Measurements from ENCODE around the gene MTOR.

The MTOR gene

DNA sequence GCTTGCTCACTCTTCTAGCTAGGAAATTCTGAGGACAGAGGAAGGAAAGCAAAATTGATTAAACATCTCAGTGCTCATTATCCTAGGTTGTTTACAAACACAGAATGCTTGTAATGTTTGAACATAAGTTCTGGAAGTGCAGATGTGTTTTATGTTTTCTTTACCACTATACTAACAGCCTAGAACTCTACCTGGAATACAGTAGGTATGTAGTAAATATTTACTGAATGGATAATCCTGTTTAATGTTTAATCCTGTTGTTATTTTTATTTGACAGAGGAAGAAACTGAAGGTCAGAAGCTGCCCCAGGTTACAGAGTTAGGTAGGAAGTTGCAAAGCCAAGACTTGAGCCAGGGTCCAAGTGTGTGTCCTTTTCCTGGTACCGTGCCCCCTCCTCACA, 6.1 kb downstream of the MTOR start:
- no peak for TF ChIP-seq SIN3A (IDR thresholded peaks at IDR 0.05; ENCODE audit: borderline replicate concordance, insufficient read depth, low read length)
- no peak for TF ChIP-seq POLR2AphosphoS5 (IDR thresholded peaks at IDR 0.05; ENCODE audit: low read depth, low read length)
- TF ChIP-seq FOXP2 (optimal IDR thresholded peaks at IDR 0.05; ENCODE audit: borderline replicate concordance, extremely low read depth, extremely low read length, insufficient read depth) = no peak

DNA sequence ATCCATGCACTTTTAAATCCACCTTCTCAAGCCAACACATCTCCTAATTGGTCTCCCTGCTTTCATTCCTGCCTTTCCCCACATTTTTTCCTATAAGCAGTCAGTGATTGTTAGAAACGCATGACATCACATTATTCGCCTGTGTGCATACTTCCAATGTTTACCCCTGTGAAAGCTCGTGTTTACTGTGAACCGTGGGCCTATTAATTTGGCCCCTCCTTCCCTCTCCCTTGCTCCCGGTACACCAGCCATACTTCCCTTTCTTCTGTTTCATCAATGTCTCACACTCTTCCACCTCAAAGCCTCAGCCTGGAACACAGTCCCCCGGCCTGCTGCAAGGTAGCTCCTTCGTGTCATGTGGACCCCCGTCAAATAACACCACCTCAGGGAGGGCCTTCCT, 9.1 kb downstream of the MTOR start:
- TF ChIP-seq TAF1 (IDR thresholded peaks at IDR 0.05; ENCODE audit: borderline replicate concordance, insufficient read depth, low read length) (no peak), POLR2AphosphoS5 (IDR thresholded peaks at IDR 0.05; ENCODE audit: low read depth, low read length) (no peak), SIN3A (IDR thresholded peaks at IDR 0.05; ENCODE audit: borderline replicate concordance, insufficient read depth, low read length) (no peak), FOXP2 (optimal IDR thresholded peaks at IDR 0.05; ENCODE audit: borderline replicate concordance, extremely low read depth, extremely low read length, insufficient read depth) (no peak)
- TF ChIP-seq, protein P1, sequence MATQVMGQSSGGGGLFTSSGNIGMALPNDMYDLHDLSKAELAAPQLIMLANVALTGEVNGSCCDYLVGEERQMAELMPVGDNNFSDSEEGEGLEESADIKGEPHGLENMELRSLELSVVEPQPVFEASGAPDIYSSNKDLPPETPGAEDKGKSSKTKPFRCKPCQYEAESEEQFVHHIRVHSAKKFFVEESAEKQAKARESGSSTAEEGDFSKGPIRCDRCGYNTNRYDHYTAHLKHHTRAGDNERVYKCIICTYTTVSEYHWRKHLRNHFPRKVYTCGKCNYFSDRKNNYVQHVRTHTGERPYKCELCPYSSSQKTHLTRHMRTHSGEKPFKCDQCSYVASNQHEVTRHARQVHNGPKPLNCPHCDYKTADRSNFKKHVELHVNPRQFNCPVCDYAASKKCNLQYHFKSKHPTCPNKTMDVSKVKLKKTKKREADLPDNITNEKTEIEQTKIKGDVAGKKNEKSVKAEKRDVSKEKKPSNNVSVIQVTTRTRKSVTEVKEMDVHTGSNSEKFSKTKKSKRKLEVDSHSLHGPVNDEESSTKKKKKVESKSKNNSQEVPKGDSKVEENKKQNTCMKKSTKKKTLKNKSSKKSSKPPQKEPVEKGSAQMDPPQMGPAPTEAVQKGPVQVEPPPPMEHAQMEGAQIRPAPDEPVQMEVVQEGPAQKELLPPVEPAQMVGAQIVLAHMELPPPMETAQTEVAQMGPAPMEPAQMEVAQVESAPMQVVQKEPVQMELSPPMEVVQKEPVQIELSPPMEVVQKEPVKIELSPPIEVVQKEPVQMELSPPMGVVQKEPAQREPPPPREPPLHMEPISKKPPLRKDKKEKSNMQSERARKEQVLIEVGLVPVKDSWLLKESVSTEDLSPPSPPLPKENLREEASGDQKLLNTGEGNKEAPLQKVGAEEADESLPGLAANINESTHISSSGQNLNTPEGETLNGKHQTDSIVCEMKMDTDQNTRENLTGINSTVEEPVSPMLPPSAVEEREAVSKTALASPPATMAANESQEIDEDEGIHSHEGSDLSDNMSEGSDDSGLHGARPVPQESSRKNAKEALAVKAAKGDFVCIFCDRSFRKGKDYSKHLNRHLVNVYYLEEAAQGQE (IDR thresholded peaks at IDR 0.05; ENCODE audit: insufficient read depth in 1 of 2, low read depth in 2 of 2, low read length in 2 of 2) = no peak

DNA sequence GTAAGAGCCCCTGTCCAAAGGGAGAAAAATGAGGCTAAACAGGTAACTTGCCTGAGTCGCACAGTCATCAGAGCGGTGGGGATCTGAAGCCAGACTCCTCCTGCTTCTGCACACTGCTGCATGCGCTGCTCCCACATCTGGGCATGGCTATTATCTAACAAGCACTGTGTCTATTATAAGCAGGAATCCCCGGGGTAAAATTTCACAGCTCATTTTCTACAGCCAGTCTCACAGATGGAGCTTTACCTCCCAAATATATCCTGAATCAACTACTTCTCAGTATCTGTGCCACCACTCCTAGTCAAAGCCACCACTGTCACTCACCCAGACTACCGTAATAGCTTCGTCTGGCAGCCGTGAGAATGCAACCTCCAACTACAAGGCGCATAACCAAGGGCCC, 9.8 kb downstream of the MTOR start:
- TF ChIP-seq POLR2AphosphoS5 (IDR thresholded peaks at IDR 0.05; ENCODE audit: low read depth, low read length) = no peak
- no peak for TF ChIP-seq FOXP2 (optimal IDR thresholded peaks at IDR 0.05; ENCODE audit: borderline replicate concordance, extremely low read depth, extremely low read length, insufficient read depth)
- TF ChIP-seq TAF1 (IDR thresholded peaks at IDR 0.05; ENCODE audit: borderline replicate concordance, insufficient read depth, low read length) = no peak
- no peak for TF ChIP-seq SIN3A (IDR thresholded peaks at IDR 0.05; ENCODE audit: borderline replicate concordance, insufficient read depth, low read length)
- TF ChIP-seq, protein P1 (IDR thresholded peaks at IDR 0.05; ENCODE audit: insufficient read depth in 1 of 2, low read depth in 2 of 2, low read length in 2 of 2) = no peak

DNA sequence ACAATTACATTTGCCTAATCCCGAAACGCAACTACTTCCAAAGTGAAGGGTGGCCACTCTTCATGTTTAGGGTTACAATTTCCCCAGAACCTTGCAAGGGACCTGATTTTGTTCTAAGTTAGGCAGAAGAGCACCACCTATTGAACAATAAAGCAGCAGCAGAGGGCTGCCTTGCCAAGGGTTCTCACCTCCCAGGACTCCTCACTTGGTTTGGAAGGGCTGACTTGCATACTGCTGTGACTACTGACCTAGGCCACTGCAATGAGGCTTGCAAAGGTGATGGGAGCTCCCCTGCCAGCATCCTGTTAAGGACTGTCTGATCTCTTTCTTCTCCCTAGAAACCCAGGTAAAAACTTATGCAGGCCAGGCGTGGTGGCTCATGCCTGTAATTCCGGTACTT, 14.2 kb downstream of the MTOR start:
- no peak for TF ChIP-seq POLR2AphosphoS5 (IDR thresholded peaks at IDR 0.05; ENCODE audit: low read depth, low read length)
- no peak for TF ChIP-seq TAF1 (IDR thresholded peaks at IDR 0.05; ENCODE audit: borderline replicate concordance, insufficient read depth, low read length)
- TF ChIP-seq, protein P1 (IDR thresholded peaks at IDR 0.05; ENCODE audit: insufficient read depth in 1 of 2, low read depth in 2 of 2, low read length in 2 of 2) = no peak
- no peak for TF ChIP-seq SIN3A (IDR thresholded peaks at IDR 0.05; ENCODE audit: borderline replicate concordance, insufficient read depth, low read length)
- TF ChIP-seq FOXP2 (optimal IDR thresholded peaks at IDR 0.05; ENCODE audit: borderline replicate concordance, extremely low read depth, extremely low read length, insufficient read depth) = no peak

DNA sequence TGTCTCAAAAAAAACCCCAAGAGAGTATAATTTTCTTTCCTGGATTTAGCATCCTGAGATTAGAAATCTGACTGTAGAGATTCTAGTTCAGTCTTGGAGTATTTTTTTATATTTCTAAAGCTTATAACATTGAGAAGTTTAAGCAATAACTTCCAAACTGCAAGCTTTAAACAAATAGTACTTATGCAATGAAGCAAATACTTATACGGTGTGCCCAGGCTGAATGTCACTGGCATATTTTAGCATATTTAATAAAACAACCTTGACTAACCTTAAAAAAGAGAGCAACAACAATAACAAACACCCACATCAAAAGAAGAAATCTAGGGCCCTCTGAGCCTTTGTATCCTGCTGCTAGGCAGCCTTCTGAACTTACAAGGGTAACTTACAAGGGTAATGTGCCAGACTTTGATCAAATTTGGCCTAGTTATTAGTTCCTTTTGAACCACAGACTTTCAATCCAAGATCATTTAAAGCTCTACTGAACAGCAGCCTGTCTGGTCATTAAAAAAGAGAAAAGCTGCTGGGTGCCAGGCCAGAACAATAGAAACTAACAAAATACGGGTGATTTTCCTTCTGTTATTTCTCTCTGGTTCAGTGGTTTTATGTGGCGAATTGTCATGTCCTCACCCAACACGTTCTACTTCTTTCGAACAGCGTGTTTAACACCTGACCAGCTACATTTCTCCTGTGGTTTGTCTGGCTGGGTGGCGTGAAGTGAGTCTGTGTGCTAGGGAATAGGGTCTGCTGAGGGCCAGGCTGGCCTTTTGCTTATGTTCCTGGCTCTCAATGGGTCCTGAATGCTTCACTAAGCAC, 16.2 kb downstream of the MTOR start:
- no peak for TF ChIP-seq SIN3A (IDR thresholded peaks at IDR 0.05; ENCODE audit: borderline replicate concordance, insufficient read depth, low read length)
- TF ChIP-seq FOXP2 (optimal IDR thresholded peaks at IDR 0.05; ENCODE audit: borderline replicate concordance, extremely low read depth, extremely low read length, insufficient read depth) = no peak
- TF ChIP-seq POLR2AphosphoS5 (IDR thresholded peaks at IDR 0.05; ENCODE audit: low read depth, low read length) = no peak
- no peak for TF ChIP-seq TAF1 (IDR thresholded peaks at IDR 0.05; ENCODE audit: borderline replicate concordance, insufficient read depth, low read length)
- TF ChIP-seq, protein P1 (IDR thresholded peaks at IDR 0.05; ENCODE audit: insufficient read depth in 1 of 2, low read depth in 2 of 2, low read length in 2 of 2) = no peak

Data from PFSK-1 (cell line).